Activated CD8-positive, alpha-beta memory T cell treated with anti-CD3 and anti-CD28 coated beads for 24 hours (primary cell): ENCODE data around the gene NTF3.

ENCODE experiments used
- DNase-seq: peaks from one replicate; pipeline ENCODE4 v3.0.0-alpha.2; 2020

Gene NTF3

DNA sequence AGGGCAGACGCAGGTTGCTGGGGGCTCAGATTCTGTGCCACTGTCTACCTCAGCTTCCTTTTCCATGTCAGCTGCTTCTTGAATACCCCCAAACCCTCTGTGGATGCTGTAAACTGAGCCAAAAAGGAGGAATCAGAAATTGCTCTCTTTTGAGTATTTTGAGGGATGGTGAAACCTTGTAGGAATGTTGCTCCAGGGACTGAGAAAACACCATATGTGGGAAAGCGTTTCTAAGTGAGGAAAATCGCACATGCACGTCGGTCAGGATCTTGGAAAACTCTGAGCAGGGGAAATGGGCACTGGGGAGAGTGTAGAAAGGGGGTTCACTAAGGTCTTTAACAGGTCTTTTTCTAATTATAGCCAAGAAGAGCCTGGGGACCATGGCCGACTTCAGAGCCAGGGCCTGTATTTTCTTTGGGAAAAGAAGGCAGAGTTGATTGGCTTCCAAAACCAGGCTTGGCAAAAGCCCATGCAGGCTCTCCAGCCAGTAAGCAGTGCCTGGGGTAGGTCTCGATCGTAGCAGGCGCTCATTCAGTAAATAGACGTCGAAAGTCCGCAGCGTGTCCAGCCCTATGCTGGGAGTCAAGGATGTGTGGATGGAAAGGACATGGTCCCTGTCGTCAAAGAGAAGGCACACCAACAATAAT is 58.0 kb downstream of the NTF3 start:
- no peak for DNase-seq

DNA sequence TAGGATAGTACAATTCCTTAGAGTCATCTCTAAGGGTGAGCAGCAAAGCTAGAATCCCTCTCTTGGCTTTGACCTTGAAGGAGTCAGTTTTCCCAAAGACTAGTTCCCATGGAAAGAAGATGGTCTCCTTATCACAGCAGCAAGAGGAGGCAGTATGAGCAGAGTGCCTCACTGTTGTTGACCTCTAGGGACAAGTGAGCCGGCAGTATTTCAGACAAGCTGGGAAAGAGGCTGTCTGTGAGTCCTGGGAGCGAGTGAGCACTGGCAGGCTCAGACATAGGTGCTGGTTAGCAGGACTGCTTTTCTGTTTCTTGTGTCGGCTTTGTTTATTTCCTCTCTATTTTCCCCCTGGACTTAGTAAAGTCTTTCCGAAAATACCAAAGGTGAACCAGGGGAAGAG is 60.7 kb downstream of the NTF3 start:
- no peak for DNase-seq

DNA sequence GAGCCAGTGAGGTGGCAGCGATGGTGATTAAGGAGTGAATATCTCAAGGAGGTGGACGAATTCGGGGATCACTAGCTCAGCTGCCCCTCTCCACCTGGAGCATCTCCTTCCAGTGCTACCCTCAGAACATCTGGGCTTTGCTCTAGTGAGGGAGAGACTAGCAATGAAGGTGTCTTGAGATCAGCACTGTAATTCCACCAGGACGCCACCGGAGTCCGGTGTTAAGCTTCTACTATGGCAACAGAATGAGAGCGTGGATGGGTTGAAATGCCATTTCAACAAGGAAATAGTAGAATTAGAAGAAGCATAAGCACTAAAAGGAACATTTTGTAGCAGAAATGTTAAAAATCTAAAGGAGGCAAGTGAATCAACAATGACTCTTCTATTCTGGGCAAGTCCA is 61.1 kb downstream of the NTF3 start:
- no peak for DNase-seq

DNA sequence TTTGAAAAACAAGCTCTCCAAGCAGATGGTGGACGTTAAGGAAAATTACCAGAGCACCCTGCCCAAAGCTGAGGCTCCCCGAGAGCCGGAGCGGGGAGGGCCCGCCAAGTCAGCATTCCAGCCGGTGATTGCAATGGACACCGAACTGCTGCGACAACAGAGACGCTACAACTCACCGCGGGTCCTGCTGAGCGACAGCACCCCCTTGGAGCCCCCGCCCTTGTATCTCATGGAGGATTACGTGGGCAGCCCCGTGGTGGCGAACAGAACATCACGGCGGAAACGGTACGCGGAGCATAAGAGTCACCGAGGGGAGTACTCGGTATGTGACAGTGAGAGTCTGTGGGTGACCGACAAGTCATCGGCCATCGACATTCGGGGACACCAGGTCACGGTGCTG is 62.4 kb downstream of the NTF3 start:
- no peak for DNase-seq

DNA sequence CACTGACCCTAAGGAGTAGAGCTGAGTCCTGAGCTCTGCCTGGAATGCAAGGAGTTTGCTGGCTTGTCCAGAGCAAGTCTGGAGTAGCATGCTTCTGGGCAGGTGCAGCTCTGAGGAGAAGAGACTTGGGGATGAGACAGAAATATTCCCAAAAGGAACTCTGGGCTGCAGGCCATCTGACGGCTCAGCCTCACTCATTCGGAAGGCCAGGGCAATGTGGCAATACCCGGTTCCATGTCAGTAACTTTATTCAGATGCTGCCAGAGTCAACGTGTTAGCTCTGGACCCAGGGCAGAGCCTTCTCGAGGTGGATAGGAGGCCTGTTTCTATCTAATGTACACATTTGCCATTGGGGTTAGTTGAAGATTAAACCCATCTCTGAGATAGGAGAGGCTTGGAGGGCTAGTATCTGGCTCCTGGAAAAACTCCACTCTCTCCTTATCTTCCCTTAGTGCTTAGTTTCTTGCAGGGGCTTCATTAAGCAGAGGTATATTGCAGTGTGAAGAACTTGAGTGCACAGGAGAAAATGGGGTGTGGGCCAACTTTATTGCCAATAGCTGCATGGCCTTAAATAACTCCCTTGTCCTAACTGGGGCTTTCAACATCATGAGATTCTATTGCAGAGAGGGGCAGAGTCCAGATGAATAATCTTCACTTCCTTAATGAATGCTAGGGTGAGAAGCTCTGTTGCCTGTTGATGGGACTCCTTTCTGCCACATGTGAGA is 65.6 kb downstream of the NTF3 start:
- DNase-seq = no peak

DNA sequence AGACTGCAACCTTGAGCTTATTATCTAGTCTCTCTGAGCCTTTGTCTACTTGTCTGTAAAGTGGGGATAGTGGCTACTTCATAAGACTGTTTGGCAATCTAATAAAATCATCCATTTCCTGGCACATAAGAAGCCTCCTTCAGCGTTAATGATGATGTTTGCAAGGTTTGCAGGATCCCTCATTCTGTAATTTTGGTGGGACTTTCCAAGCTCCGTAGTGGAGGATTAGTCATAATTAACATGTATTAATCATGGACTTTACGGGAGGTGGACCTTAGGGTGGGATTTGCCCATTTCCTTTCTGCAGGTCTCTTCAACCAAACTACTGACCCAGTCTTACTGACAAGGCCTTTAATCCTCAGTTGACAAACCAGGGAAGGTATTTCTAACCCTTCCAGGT is 66.2 kb downstream of the NTF3 start:
- no peak for DNase-seq

DNA sequence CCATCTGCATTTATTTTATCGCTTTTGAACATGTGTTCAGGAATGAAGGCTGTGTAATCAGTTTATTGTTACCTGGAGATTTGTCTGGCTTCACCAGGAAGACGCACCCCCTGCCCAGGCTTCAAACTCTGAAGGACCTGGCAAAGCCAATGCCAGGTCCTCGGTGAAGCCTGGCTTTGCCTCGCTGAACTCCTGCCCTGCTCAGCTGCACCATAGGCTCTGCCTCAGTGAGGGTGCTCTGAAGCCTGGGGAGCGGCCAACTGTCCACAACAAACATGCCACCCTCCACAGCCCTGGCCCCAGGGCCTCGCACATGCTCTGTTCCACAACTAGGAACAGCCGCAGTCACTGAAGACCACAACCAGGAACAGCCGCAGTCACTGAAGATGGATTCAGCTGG is 66.9 kb downstream of the NTF3 start:
- no peak for DNase-seq

DNA sequence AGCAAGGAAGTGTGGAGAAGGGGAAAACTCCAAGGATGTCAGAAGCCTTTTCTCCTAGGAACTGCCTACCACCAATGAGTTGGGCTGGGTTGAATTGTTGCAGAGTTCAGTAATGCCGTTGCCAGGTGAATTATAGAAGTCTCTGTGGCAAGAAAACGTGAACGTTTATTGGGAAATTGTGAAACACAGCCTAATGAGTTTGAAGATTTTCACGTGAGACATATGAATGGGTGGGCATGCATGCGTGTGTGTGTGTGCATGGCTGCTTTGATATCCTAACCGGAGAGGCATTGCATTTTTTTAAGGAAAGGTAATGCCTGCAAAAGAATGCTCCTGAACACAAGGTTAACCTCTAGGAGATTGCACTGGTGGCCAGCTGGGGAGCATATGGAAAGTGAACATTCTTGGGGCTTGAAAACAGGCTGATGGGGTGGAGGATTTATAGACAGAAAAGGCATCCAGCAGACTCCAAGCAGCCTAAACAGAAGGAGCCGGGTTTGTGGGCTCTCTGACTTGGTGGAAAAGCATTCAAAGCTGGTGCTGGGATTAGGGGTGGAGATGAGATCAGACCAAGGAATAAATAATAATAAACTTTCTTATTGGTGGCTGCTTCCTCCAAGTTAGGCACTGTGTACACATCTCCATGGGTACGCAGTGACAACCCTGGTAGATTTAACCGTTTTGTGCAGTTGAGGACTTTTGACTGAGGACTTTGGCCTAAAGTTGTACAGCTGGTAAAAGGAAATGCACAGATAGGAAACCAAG is 67.8 kb downstream of the NTF3 start:
- no peak for DNase-seq

DNA sequence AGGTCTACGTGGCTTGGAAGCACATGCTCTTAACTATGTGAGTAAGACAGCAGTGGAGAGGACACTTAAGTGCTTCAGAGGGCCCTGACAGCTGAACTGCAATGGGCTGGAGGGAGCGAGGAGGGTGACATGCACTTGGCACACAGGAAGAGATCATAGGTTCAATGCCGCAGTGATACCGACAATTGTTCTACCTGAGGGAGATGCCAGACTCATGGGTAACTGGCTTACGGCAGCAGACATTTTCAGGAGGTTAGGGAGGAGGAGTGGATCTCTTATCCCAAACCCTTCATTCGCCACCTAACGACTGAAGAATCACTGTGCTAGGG is 68.4 kb downstream of the NTF3 start:
- no peak for DNase-seq

DNA sequence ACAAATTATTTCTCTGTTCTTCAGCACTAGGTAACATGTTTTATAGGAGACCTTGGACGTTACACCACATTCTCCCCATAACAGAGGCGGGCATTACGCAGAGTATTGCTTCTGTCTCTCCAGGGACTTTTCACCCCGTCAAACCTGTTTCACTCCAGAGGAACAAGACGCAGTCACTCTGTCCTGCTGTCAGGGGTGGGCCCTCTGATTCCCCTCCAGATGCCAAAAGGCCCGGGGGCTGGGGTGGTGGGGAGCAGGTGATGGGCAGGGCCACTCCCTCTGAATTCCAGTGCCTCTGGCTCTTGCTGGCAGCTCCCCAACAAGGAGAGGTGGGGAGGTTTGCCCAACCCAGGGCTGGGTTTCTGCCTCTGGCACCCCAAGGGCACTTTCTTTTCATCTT is 71.9 kb downstream of the NTF3 start:
- DNase-seq = no peak

DNA sequence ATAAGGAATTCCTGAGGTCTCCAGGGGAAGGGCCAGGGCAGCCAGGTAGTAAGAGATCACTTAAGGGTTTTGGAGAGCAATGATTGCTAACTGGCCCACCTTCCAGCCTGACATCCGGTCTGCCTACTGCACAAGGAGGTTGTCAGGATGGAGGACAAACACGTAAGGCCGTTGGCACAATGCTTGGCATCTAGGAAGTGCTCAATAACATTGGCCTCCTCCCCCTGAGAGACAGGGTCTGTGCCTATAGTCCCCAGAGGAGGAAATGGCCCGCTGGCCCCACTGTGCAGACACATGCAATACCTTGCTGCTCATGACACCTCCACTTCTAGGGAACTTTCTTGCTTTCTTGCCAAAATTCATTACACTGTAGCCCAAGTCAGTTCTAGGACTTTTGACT is 73.2 kb downstream of the NTF3 start:
- DNase-seq = peak; percentile 15

DNA sequence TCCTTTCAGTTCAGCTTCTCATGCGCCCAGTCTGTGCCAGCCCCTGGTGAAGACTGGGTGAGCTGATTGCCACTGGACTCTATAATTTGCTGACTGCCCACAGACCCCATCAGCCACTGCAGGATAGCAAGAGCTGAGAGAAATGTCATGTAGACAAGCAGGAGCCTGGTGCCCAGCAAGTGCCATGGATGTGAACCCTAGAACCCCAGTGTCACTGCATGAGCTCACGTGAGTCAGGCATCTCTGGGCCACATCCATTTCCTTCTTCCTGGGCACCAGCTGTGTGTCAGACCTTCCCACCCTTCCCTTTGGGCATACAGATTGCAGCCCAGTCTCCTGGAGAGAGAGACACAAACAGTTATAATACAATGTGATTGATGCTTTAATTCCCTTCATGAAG is 73.8 kb downstream of the NTF3 start:
- peak; percentile 28 for DNase-seq

DNA sequence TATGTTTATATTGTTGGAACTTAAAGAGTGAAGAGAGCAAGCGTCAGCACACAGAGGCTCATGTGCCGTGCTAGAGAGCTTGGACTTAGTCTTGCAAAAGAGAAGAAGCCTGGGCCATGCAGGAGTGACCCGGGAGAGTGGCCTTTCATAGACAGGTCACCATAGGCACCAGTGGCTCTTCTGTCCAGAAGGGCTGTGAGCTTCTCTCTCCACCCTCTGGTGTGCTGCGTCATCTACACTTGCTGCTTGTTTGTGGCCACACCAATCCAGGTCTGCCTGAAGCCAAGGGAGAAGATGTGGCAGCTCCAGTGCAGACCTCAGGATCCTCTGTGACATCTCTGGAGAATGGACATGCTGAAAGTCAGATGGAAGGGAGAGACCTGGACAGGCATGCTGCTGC is 74.4 kb downstream of the NTF3 start:
- peak; percentile 0 for DNase-seq

DNA sequence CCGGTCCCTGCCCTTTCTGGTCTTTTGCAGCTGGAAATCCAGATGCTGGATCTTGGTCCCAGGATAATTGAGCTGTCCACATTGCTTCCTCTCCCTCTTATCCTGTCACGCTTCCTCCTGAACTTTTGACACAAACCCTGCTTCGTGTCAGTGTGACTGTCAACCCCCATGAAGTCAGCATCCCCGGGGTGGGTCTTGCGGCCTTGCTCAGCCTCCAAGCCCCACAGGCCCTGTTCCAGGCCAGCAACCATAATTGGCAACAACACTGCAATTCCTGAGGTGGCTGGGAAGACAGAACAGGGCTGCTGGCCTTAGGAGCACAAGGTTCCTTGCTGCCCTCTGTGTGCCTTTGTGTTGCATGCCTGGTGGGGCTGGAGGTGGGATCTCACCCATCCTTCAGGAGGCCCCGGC is 74.9 kb downstream of the NTF3 start:
- DNase-seq = no peak

DNA sequence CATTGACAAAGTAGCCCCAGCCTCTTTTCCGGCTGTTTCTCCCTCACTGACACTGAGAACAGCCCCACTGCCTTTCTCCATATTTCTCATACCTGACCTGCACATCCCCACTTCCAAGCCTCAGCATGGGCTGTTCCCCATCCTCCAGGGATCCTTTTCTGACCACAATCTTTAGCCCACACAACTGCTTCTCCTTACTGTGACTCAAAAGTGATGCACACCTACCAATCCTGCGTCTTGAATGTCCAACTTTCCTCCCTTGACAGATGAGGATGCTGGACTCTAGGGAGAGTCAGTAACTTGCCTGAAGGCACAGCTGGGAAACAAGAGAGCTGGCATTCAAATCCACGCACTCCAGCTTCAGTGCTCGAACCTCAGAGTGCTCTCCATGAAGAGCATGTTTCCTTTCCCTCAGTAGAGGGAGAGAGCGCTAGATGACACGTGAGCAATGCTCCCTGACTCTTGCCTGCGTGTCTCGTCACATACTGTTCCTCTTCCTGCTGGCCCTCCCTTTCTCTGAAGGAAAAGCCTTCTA is 75.6 kb downstream of the NTF3 start:
- DNase-seq = no peak

DNA sequence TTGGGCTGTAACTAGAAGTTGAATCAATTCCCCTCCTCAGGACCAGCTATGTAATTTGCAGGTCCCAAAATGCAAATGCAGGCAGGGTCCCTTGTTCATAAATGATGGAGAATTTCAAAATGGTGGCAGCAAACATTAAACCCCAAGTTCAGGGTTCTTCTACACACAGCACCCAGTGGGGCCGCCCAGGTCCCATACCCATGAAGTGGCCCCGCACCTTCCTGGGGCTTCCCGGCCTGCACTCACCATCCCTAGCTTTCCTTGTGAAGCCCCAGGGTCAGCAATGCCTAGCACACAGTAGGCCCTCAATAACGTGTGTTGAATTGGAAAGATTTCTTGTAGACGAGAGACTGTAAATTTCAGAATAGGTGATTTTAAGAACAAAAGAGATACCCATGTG is 76.0 kb downstream of the NTF3 start:
- no peak for DNase-seq

DNA sequence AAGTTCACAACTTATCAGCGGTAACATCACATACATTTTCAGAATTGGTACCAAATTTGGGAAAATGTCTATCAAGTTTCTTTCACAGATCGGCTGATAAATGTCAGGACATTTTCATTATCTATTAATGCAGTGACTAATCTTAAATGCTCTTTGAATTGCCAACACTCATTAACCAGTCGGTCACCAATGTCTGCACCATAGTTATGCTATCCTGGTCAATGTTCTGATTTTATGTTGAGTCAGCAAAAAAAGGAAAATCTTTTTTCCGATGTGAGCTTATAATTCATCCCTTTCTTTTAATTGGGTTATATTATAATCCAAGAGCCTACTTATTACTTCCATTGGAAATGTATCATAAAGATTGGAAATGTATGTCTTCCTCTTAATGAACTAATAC is 77.2 kb downstream of the NTF3 start:
- DNase-seq = no peak

DNA sequence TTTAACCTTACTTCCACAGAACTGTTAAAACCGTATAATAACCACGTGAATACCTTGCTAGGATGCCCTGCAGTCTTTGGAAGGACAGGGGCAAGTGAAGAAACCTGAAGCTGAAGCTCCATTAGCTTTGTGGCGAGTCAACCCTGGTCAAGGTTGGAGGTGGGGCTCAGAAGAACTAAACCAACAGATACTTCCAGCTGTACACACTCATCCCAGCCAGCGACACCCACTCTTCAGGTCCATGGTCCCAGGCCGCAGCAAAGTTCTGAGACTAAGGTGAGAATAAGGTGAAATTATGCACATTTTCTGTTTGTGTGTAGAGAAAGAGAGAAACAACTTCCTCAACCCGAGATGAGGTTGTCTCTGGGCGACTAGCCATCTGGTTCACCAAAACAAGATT is 77.6 kb downstream of the NTF3 start:
- no peak for DNase-seq

DNA sequence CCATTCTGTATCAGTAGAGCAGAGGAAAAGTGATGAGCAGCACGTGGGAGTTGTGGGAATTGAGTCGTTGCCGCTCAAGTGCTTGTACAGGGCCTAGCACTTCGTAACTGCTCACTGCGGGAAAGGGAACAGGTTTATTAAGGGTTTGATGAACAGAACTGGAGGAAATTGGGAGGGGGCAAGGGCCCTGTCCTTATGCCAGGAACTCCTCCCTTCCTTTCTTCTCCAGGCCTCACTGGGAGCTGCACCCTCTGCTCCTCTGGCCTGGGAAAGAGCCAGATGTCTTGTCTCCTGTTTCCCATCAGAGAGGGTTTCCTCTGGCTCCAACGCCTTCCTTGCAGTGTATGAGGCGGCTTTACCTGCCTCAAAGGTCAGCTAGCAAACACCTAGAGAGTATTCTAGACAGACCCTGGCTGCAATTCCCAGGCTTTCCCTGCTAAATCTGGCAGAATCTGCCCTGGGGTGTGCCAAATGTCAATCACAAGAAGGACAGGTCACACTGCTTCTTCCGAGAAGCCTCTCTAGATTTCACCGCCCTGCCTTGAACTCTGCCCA is 78.4 kb downstream of the NTF3 start:
- DNase-seq = no peak

DNA sequence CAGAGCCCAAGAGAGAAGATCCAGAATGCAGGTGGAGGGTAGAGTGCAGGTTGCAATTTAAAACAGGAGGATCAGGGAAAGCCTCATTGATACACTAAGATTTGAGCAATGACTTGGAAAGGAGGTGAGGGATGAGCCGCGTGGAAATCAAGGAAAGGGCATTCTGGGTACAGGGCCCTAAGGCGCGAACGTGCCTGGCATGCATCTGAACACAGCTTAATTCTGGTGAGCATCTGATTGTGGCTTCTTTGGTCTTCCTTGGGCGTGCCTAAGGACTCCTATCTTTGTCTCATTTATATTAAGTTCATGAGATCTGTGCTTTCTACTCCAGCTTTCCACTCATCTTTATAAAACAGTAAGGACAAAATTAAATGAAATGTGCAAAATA is 79.3 kb downstream of the NTF3 start:
- DNase-seq = no peak

DNA sequence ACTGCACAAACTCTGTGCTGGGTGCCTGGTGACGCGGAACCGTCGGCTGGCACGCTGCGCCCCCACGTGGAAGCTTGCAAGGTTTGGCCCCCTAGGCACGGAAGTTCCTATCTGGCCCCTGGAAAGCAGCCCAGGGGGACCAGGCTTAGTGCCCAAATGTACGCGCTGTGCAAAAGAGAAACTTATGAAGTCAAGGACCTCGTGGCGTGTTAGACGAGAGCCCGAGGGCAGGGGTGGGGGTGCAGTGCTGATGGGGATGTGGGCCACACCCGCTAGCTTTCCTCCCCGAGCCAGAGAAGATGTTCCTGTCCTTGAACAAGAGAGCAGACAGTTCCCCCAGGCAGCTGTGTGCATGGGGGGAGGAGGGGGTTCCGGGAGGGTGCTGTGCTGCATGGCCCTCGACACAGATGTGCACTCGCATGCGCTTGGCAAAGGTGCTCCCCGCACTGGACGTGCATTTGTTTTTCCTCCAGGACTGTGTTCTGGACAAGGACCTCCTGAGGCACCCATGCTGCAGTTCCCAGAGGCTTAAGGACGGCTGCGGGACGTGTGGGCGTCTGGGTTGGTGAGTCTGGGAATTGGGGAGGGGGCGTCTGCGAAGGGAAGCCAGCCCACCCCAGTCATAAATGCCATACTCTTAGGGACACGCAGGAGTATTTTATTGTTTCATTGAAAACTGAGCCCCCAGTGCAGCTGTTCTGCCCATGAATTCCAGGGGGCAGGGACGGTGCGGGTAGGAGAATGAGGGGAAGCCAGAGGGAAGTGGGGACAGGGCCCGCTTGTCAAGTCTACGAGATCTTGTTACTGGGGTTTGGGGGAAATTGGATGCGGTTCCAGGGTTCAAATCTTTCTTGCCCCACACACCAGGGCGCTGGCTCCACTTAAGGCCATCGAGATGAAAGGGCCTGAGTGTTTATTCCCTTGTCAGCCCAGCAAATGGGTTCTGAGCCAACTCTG is 80.0 kb downstream of the NTF3 start:
- DNase-seq = no peak

DNA sequence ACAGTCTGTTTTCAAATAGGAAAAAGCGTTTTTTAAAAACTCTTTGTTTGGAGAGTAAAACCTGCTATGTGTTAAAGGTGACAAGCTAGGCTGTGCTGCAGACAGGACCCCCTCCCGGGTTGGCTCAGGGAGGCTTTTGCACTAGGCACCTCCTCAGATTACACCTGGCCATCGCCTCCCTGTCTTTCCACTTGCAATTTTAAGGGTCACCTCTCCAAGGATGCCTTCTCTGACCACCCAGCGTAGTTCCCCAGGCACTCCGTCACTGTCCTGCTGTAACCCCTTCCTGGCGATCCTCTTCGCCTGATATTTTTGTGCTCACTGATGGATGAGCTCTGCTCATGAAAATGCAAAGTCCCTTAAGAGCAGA is 80.7 kb downstream of the NTF3 start:
- DNase-seq = no peak

DNA sequence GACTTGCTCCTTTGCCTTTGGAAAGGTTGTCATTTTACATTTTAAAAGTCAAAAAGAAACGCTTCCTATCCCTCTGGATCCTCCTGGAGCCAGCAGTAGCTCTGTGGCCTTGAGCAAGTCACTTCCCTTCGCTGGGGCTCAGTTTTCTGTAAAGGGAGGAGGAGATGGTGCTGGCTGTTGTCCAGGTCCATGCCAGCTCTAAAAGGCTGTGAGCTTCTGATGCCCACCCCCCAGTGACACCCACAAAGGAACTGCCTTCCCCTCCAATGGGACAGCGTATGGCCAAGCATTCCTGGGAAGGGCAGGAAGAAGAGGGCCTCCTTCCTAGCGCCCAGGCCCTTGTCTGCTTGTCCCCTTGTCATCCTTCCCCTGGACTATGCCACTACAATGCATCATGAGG is 81.5 kb downstream of the NTF3 start:
- DNase-seq = no peak
